CD4-positive, alpha-beta T cell (primary cell): ENCODE measurements around the gene KASH5. TPM values are rescaled to one million over a fixed set of nuclear protein-coding genes. Genes with fewer than 3 reads are reported as not detected.

ENCODE experiments used
- ATAC-seq: fragments of 200-7000 bp; cut with Tn5 transposase; one replicate; pipeline ENCODE4 v1.10.0; 2022; ENCODE audit warnings: mild to moderate bottlenecking; ENCODE audit not compliant: poor library complexity
- CTCF ChIA-PET: fragments of 350-600 bp; sonication (Branson Sonifier 250); formaldehyde crosslinking; loops from one replicate; lab custom pipeline; 2021; ENCODE audit warnings: antibody characterized with exemption, inconsistent platforms; lab: Charles Lee
- POLR2A ChIA-PET: fragments of 350-600 bp; sonication (Branson Sonifier 250); formaldehyde crosslinking; loops from one replicate; lab custom pipeline; 2021; ENCODE audit warnings: antibody characterized with exemption, inconsistent platforms; lab: Charles Lee
- DNase-seq, 14 experiments: peaks; one replicate each; pipeline ENCODE4 v3.0.0-alpha.2; 2013 to 2020; ENCODE audit warnings: mixed read lengths in 2 of 14
- H3K27ac ChIP-seq, 2 donors: one replicate each; pipeline versions ENCODE4 v1.5.1 to v1.7.0; 2013; ENCODE audit warnings: low read length in 2 of 2, low read depth in 1 of 2, mild to moderate bottlenecking in 1 of 2
- H3K27me3 ChIP-seq, 2 experiments: 1 replicate in 1 of 2; 2 replicates in 1 of 2; pipeline versions ENCODE4 v1.6.1 to v1.7.0; 2013; ENCODE audit warnings: low read length in 2 of 2, control low read depth in 1 of 2, mild to moderate bottlenecking in 1 of 2, moderate library complexity in 1 of 2; ENCODE audit not compliant: insufficient read depth in 2 of 2, control insufficient read depth in 1 of 2
- H3K36me3 ChIP-seq: one replicate; pipeline ENCODE4 v1.6.1; 2013; ENCODE audit warnings: low read length, control low read depth; ENCODE audit not compliant: insufficient read depth
- H3K4me1 ChIP-seq: one replicate; pipeline ENCODE4 v1.6.1; 2013; ENCODE audit warnings: low read length, control low read depth; ENCODE audit not compliant: insufficient read depth
- H3K4me3 ChIP-seq: one replicate; pipeline ENCODE4 v1.5.1; 2013; ENCODE audit warnings: mild to moderate bottlenecking, low read length, moderate library complexity
- H3K9me3 ChIP-seq, 2 experiments: 1 replicate in 1 of 2; 2 replicates in 1 of 2; pipeline versions ENCODE4 v1.6.1 to v1.7.0; 2013; ENCODE audit warnings: low read length in 2 of 2, mild to moderate bottlenecking in 2 of 2, control low read depth in 1 of 2, moderate library complexity in 1 of 2; ENCODE audit not compliant: control insufficient read depth in 1 of 2, insufficient read depth in 1 of 2
- H3K27ac Mint-ChIP-seq: one replicate; pipeline ENCODE4 v1.8.0; 2020; ENCODE audit warnings: mixed read lengths
- H3K27me3 Mint-ChIP-seq: one replicate; pipeline ENCODE4 v1.8.0; 2021; ENCODE audit warnings: mixed read lengths
- H3K36me3 Mint-ChIP-seq: one replicate; pipeline ENCODE4 v1.8.0; 2021; ENCODE audit warnings: low read depth, mixed read lengths
- H3K4me1 Mint-ChIP-seq: one replicate; pipeline ENCODE4 v1.8.0; 2021; ENCODE audit warnings: low read depth, mixed read lengths
- H3K4me3 Mint-ChIP-seq: one replicate; pipeline ENCODE4 v1.8.0; 2020; ENCODE audit warnings: mild to moderate bottlenecking, mixed read lengths
- H3K9me3 Mint-ChIP-seq: one replicate; pipeline ENCODE4 v1.8.0; 2020; ENCODE audit warnings: mixed read lengths
- CTCF ChIP-seq: fragments of 200-600 bp; IDR thresholded peaks from one replicate; pipeline ENCODE4 v1.8.0; 2022; ENCODE audit warnings: antibody characterized with exemption, mild to moderate bottlenecking
- intact Hi-C, 2 experiments: fragments of 100-400 bp; cut with DNase I in 1 of 2; cut with micrococcal nuclease in 1 of 2; formaldehyde crosslinking; loops; one replicate each; pipeline versions ENCODE4 v1.15.1 to v1.9.0; 2023 to 2025; cut with DNase I, micrococcal nuclease
- total RNA-seq, 174 experiments: library from RNA in 2 of 174; stranded (reverse) in 2 of 174; gene quantifications; one replicate each; pipeline ENCODE4 v1.2.3 and lab custom pipeline; 2021 to 2026

Gene KASH5
- total RNA-seq, 2 experiments from 2014 or later: not detected

GRCh38 chr19:49435670-49436069 is 47.6 kb downstream of the KASH5 start:
- Histone ChIP-seq H3K4me1 (peaks cover 43% of the 10 kb centered on the region), H3K27me3 (peaks cover 95 to 96% of the 10 kb centered on the region in 2 experiments), H3K36me3 (no peaks in the 10 kb centered on the region), H3K9me3 (peaks cover 0 to 49% of the 10 kb centered on the region in 2 experiments), H3K4me3 (no peak overlapping the region), H3K27ac (no peak overlapping the region)
- Mint-ChIP-seq H3K27me3 (peaks cover 99% of the 10 kb centered on the region), H3K36me3 (no peaks in the 10 kb centered on the region), H3K27ac (no peak overlapping the region), H3K4me3 (no peak overlapping the region), H3K9me3 (no peaks in the 10 kb centered on the region), H3K4me1 (peaks cover 37% of the 10 kb centered on the region)
- no peak for TF ChIP-seq CTCF
- intact Hi-C loops: no loop called here
- DNase-seq: no peak
- ChIA-PET POLR2A (interaction anchor here (1.5 kb wide), 1 partner anchor 10 kb away, joined by 6 read pairs; no protein-coding TSS in a partner anchor), CTCF (interaction anchor here (1.8 kb wide), 1 partner anchor 13 kb away, joined by 6 read pairs; no protein-coding TSS in a partner anchor)
- no peak for ATAC-seq

GRCh38 chr19:49436381-49437017 is 48.5 kb downstream of the KASH5 start:
- H3K4me3 Mint-ChIP-seq: no peak overlapping the region
- no peak overlapping the region for H3K27ac ChIP-seq

GRCh38 chr19:49437231-49437630 is 49.2 kb downstream of the KASH5 start:
- H3K9me3 ChIP-seq: peaks cover 0 to 34% of the 10 kb centered on the region in 2 experiments
- H3K36me3 ChIP-seq: no peaks in the 10 kb centered on the region
- peaks cover 42% of the 10 kb centered on the region for H3K4me1 ChIP-seq
- no peak overlapping the region for H3K27ac ChIP-seq
- TF ChIP-seq CTCF: no peak
- intact Hi-C loops: no loop called here
- H3K4me3 ChIP-seq: no peak overlapping the region
- DNase-seq: no peak
- H3K27me3 ChIP-seq: peaks cover 94% of the 10 kb centered on the region in 2 experiments
- Mint-ChIP-seq H3K9me3 (no peaks in the 10 kb centered on the region), H3K36me3 (no peaks in the 10 kb centered on the region), H3K27ac (no peak overlapping the region), H3K4me3 (no peak overlapping the region), H3K27me3 (peaks cover 96% of the 10 kb centered on the region), H3K4me1 (peaks cover 43% of the 10 kb centered on the region)
- ATAC-seq: no peak
- ChIA-PET POLR2A (no interaction called here), CTCF (interaction anchor here (1.0 kb wide), 1 partner anchor 45 kb away, joined by 4 read pairs; no protein-coding TSS in a partner anchor)

More at GRCh38 chr19:49436381-49437017, 48.5 kb downstream of the KASH5 start:
- Histone ChIP-seq H3K4me1 (peaks cover 41% of the 10 kb centered on the region), H3K27me3 (peaks cover 92 to 94% of the 10 kb centered on the region in 2 experiments), H3K4me3 (no peak overlapping the region), H3K9me3 (peaks cover 0 to 41% of the 10 kb centered on the region in 2 experiments), H3K36me3 (no peaks in the 10 kb centered on the region)
- Mint-ChIP-seq H3K4me1 (peaks cover 39% of the 10 kb centered on the region), H3K9me3 (no peaks in the 10 kb centered on the region), H3K27me3 (peaks cover 96% of the 10 kb centered on the region), H3K27ac (no peak overlapping the region), H3K36me3 (no peaks in the 10 kb centered on the region)
- CTCF ChIA-PET: interaction anchor here (0.5 to 1.8 kb wide), 3 partner anchors 14 to 307 kb away, joined by 3 to 6 read pairs (median 4); no protein-coding TSS in a partner anchor
- no peak for TF ChIP-seq CTCF
- POLR2A ChIA-PET: interaction anchor here (1.5 kb wide), 1 partner anchor 10 kb away, joined by 6 read pairs; no protein-coding TSS in a partner anchor
- ATAC-seq: peak; percentile 45
- peak in 10 of 14 experiments; percentile 25 to 81 (median 50) for DNase-seq
- intact Hi-C loops: no loop called here
